GM18505 (cell line): ENCODE data around the gene NFKBIL1.
"Not testable (repeated sequence)": the region's sequence is repeated elsewhere in the genome, so short reads cannot be mapped to it uniquely, and the experiment has no call there.

Experiments used
- ATAC-seq: cut with Tn5 transposase; IDR thresholded peaks from one replicate; pipeline ENCODE4 v1.9.1; 2021; ENCODE audit not compliant: unreplicated experiment
- POLR2A ChIP-seq: IDR thresholded peaks from 4 replicates; pipeline ENCODE4 v1.6.1; 2011; ENCODE audit warnings: borderline replicate concordance; ENCODE audit not compliant: insufficient read depth, insufficient read length; ENCODE audit errors: extremely low read depth

Gene NFKBIL1

GRCh38 chr6:31546958-31547726 is at the start of gene NFKBIL1:
Gene NFKBIL1 (plus strand): TSS chr6:31547608. CDS start chr6:31547695, 87 bp downstream.
- ATAC-seq = peak; percentile 59
- TF ChIP-seq POLR2A = peak; percentile 64

- ATAC-seq = no peak
- TF ChIP-seq POLR2A = no peak
Measured at GRCh38 chr6:31498748-31499147, 48.7 kb upstream of the NFKBIL1 start.

GRCh38 chr6:31499648-31500047 is 47.8 kb upstream of the NFKBIL1 start:
- not testable (repeated sequence) for ATAC-seq

GRCh38 chr6:31502586-31502985 is 44.8 kb upstream of the NFKBIL1 start:
- no peak for ATAC-seq
- no peak for TF ChIP-seq POLR2A

GRCh38 chr6:31509036-31509435 is 38.4 kb upstream of the NFKBIL1 start:
- not testable (repeated sequence) for ATAC-seq

- ATAC-seq = no peak
Measured at GRCh38 chr6:31510007-31510406, 37.4 kb upstream of the NFKBIL1 start.

GRCh38 chr6:31513456-31514165 is 33.8 kb upstream of the NFKBIL1 start:
- no peak for TF ChIP-seq POLR2A
- no peak for ATAC-seq

More at GRCh38 chr6:31510007-31510406, 37.4 kb upstream of the NFKBIL1 start:
- TF ChIP-seq POLR2A = no peak

GRCh38 chr6:31521835-31522234 is 25.6 kb upstream of the NFKBIL1 start:
- no peak for TF ChIP-seq POLR2A
- no peak for ATAC-seq

- no peak for TF ChIP-seq POLR2A
- ATAC-seq = no peak
Measured at GRCh38 chr6:31525553-31525931, 21.9 kb upstream of the NFKBIL1 start.

GRCh38 chr6:31525932-31526591 is 21.3 kb upstream of the NFKBIL1 start:
- no peak for ATAC-seq
- TF ChIP-seq POLR2A = no peak

GRCh38 chr6:31528307-31528777 is 19.1 kb upstream of the NFKBIL1 start:
- TF ChIP-seq POLR2A = no peak
- ATAC-seq = no peak

- no peak for ATAC-seq
- no peak for TF ChIP-seq POLR2A
Measured at GRCh38 chr6:31528821-31529328, 18.5 kb upstream of the NFKBIL1 start, which contains the start of gene MCCD1. Gene MCCD1 (plus strand): TSS chr6:31528962. CDS start chr6:31529015, 53 bp downstream.

GRCh38 chr6:31529329-31530150 is 17.9 kb upstream of the NFKBIL1 start:
- ATAC-seq = no peak
- peak; percentile 35 for TF ChIP-seq POLR2A
